GM21381 (cell line): ENCODE measurements around the gene CPA4.
"Not testable (repeated sequence)": the region's sequence is repeated elsewhere in the genome, so short reads cannot be mapped to it uniquely, and the experiment has no call there.

Source experiments
- ATAC-seq: cut with Tn5 transposase; IDR thresholded peaks from one replicate; pipeline ENCODE4 v1.9.1; 2021; ENCODE audit warnings: mild to moderate bottlenecking, moderate library complexity; ENCODE audit not compliant: unreplicated experiment

CPA4 gene

DNA sequence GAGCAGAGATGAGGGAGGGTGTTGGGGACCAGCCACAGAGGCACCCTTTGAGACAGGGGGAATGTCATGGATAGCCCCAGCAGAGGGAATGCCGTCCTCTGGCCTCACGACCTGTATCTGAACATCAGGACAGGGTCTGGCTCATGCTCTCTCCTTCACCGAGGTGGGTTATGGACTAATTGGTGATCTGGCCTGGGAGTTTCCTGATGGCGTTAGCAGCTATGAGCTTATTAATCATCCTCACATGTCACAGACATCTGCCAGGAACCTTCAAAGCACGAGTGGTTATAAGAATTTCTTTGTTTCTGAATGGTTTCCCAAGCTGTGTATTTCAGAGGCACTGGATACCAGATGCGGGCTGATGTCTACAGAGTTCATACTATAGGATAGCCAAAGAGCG, 6.9 kb downstream of the CPA4 start:
- ATAC-seq: no peak

DNA sequence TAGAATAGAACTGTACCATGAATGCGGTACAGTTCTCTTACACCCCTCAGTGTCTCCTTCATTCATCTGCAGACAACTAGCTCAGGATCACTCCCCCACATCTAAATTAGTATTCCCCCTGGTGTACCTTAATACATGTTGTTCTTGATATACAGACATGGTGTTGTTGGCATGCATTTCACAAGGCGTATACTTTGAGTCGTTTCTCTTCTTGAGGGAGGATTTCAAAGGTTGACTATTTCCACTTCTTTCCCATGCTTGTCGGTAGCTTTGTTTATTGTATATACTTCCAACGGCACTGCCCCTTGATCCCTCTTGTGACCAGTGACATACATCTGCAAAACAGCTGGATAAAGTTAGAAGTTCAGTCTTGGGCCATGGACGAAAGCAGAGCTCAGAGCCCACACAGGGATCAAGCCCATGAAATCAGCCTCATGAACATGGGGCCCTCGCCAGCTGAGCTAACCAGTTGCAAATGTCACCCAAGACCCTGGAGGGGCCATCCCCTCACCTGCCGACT, 8.6 kb downstream of the CPA4 start:
- no peak for ATAC-seq

DNA sequence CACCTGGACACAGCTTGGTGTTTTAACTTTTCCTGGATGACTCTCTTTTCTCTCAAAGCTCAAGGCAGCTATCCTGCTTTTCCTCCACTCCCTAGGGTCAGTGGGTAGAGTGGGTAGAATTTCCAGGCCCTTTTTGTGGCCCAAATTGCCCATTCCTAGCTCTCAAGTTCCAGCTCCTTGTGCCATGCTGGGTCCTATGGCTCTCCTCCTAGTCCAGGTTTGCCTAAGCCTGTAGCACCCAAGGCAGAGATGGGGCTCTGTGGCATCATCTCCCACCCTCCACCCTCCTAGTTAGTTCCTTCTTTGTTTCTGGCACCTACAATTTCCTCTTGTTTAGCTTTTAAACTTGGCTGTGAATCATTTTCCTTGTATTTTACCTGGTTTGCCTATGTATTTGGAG, 9.7 kb downstream of the CPA4 start:
- ATAC-seq: no peak

DNA sequence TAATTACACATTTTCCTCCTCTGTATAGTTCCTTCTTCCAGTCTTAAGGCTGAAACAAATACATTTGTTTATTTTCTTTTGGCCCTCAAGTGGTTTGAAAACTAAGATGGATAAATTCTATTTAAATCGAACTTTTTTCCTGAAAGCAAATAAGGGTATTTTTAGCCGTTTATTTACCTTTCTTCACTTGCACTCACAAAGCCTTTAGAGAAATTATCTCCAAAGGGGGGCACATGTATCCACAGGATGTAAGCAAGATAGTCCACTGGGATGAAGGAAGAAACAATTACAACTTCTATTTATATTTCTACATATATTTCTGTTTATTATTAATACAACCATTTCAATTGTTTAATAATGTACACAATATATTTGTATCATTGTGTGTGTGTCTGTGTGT, 10.2 kb downstream of the CPA4 start:
- ATAC-seq: no peak

DNA sequence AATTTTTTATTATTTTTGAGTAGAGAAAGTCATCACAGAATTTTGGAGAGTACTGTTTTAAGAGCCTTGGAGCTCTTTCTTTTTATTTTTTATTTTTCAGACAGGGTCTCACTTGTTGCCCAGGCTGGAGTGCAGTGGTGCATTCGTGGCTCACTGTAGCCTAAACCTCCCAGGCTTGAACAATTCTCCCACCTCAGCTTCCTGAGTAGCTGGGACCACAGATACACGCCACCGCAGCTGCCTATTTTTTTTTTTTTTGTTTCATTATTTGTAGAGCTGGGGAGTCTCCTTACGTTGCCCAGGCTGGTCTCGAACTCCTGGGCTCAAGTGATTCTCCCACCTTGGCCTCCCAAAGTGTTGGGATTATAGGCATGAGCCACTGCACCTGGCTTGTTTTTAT, 10.6 kb downstream of the CPA4 start:
- no peak for ATAC-seq

DNA sequence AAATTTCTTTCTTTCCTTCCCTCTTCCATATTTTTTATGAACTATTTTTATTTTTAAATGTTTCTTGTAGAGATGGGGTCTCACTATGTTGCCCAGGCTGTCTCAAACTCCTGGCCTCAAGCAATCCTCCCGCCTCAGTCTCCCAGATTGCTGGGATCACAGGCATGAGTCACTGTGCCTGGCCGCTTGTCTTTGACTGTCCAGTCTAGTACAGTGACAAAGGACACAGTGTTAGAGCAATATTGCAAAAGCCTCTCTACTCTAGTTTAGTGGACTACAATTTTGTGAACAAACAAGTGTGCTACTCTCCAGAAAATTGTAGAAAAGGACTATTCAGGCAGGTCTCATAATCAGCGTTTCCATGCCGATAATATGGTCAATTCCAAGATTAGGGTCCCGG, 11.0 kb downstream of the CPA4 start:
- ATAC-seq: no peak

DNA sequence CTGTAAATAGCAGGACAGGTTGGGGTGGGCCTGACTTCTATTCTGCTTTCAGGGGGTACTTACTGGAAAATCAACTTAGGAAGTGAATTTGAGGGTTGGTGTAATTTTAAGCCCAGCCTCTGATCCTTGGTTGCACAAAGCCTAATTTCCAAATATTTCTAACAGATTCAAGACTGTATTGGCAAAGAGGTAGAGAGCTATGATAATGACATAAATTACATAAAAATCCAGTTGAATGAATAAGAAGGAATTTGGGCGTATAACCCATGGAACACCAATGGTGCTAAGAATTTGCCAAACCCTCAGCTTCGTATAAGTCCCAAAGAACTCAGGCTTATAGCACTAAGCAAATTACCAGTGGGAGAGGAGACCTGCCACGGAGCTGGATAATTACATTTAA, 11.9 kb downstream of the CPA4 start:
- no peak for ATAC-seq

DNA sequence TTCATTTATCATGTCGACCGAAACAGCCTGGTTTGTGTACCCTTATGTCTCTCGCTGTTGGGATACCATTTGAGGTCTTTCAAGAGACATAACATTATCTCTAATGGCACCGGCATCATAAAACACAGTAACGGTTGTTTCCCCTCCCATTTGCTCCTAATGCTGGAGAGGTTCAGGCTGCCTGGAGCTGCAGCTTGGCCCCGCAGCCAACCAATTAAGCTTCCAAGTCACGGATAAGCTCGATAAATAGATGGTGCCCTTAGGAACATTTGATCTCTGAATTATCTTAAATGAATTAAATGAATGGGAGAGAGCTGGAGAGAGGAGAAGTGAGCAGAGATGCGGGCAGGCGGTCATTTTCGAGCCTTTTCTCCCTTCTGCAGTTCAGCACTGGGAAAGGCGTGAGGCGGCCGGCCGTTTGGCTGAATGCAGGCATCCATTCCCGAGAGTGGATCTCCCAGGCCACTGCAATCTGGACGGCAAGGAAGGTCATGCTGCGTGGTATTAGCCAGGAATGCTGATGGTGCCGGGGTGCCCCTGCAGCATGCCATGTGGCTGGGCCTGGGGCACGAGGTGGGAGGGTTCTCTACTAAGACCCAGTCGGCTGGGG, 12.6 kb downstream of the CPA4 start:
- ATAC-seq: no peak

DNA sequence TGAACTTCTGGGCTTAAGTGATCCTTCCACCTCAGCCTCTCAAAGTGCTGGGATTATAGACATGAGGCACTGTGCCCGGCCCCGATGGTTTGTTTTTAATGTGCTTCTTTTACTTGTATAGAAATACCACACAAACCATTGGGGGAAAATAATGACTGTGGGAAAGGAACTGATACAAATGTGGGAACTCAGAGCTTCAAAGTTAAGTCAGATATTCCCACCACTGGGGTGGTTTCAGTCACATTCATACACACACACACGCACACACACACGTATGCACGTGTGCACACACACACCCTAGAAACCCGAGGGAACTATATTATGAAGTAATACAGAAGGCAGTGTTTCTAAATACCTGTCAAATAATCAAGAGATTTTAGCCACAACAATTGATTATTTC, 17.0 kb downstream of the CPA4 start:
- no peak for ATAC-seq

DNA sequence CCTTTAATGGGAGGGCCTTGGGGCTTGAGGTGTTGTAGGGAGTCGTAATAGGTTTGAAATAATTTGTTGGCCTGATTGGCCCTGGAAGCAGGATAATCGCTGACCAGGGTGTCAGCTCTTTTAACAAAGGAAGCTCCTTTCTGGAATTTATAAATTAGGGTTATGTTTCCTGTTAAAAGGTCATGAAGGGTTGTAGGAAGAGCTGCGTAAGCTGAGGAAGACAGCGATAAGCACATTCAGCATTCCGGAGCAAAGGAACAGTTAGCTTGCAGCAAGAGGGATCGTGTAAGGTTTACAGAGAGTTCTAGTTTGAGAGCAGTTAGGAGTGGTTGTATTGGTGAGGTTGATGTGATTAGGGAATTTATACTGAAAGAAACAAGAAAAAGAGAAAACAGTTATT, 21.3 kb downstream of the CPA4 start:
- no peak for ATAC-seq

DNA sequence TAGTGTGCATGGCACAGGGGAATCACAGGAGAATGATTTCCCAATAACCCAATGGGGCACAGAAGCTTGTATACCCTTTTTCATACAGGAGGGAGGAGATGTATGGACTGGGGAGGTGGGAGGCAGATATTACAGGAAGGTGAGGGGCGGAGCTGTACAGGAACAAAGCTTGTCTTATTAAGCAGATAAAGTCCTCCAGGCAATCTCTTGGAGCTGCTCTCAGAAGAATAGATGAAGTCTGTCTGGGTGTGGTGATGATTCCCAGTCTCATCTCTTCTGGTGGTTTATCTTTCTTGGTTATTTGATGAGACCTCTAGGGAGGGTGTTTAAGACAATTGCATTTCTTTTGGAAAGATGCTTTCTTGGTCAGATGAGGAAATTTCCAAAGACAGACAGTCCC, 26.6 kb downstream of the CPA4 start:
- no peak for ATAC-seq

DNA sequence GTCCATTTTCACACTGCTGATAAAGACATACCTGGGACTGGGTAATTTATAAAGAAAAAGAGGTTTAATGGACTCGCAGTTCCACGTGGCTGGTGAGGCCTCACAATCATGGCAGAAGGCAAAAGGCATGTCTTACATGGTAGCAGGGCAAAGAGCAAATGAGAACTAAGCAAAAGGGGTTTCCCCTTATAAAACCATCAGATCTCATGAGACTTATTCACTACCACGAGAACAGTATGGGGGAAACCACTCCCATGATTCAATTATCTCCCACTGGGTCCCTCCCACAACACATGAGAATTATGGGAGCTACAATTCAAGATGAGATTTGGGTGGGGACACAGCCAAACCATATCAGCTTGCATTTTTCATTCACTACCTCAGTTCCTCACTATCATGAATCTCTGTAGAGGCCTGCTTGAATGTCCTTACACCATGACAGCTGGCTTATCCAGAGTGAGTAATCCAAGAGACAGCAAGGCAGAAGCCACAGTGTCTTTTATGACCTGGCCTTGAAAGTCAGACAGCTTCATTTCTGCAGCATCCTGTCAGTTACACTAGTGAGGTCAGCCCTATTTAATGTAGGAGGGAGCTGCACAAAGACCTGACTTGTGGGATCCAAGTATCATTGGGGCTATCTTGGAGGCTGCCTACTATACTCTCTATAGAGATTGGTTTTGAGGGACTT, 28.7 kb downstream of the CPA4 start:
- not testable (repeated sequence) for ATAC-seq

DNA sequence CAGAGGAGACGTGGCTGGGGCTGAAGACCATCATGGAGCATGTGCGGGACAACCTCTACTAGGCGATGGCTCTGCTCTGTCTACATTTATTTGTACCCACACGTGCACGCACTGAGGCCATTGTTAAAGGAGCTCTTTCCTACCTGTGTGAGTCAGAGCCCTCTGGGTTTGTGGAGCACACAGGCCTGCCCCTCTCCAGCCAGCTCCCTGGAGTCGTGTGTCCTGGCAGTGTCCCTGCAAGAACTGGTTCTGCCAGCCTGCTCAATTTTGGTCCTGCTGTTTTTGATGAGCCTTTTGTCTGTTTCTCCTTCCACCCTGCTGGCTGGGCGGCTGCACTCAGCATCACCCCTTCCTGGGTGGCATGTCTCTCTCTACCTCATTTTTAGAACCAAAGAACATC, 29.7 kb downstream of the CPA4 start:
- no peak for ATAC-seq

DNA sequence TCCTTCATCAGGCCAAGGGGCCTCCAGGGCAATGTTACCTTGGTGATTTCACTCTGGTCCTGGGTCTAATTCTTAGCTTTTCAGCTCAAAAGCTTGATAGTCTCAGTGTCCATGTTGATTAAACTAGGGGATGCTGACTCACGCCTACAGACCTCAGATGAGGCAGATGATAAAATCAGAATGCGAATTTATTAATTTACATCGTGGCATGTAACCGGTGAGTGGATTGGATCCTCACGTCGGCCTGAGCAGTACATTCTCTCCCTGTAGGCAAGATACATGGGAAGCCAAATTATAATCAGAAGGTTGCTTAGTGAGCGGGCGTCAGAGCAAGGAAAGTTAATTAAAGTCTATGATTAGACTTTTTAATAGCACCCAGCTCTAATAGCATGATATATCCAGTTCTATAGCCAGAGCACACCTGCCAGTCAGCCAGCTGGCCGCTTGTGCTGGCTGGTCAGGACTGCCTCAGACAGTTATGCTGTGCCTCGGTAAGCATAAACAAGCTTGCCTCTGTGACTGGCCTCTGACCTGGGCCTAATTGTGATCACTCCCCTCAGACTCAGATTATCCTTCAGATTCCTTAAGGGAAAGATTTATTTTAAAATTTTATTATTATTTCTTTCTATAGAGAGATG, 31.5 kb downstream of the CPA4 start:
- no peak for ATAC-seq

DNA sequence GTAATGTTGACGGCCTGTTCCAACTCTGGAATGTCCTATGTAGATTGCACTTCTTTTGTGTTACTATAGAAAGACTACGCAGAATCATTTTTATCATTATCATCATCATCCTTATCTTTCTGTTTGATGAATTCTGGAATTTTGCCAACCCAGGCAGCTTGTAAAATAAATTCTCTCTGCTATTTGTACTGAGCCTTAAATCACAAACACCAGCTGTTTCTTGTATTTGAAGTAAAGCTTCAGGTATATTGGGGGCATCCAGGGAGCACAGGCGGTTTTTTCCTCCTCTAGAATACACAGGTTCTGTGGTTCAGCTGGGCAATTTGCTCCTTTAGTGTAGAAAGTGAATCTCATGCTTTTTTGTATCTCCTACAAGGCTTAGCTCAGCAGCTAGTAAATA, 36.7 kb downstream of the CPA4 start:
- no peak for ATAC-seq

DNA sequence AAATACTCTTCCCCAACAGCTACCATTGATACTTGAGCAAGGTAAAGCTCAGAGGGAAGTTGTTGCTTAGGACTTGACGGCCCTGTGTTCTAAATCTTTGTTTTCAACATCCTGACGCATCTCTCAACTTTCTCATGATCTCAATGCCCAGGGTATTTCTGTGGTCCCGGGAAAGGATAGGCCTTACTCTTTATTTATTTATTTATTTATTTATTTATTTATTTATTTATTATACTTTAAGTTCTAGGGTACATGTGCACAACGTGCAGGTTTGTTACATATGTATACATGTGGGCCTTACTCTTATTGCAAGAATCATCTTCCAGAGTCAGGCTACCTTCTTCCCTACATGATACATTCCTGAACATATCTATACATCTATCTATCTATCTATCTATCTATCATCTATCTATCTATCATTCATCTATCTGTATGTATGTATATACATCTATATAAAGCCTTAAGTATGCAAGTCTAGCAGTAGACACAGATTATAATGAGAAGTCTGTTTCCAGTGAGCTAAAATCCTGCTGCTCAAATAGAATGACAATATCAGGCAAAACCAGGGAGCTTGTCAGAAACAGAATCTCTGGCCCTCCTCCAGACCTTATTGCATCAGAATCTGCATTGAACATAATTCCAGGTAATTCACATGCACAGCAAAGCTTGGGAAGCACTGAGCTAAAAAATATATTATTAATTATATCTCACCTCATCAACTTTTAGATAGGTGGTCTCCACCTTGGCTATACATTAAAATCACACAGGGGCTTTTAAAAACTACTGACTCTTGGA, 39.5 kb downstream of the CPA4 start:
- ATAC-seq: no peak

DNA sequence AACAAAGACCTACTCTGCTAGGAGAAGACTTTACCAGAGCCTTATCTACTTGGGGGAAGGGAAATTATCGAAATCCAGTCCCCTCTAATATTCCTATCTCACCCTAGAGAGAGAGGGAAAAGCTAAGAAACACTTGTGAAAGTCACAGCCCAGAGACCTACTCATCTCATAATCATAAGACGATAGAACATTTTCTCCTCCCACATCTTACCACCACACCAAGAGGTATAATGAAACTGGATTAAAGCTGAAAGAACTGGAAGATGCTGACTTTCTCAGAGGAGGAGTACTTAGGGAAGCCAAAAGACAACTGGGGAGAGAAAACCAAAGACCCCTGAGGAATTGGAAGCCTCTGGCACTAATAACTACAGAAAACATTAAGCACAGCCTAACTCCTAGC, 40.9 kb downstream of the CPA4 start:
- ATAC-seq: no peak

DNA sequence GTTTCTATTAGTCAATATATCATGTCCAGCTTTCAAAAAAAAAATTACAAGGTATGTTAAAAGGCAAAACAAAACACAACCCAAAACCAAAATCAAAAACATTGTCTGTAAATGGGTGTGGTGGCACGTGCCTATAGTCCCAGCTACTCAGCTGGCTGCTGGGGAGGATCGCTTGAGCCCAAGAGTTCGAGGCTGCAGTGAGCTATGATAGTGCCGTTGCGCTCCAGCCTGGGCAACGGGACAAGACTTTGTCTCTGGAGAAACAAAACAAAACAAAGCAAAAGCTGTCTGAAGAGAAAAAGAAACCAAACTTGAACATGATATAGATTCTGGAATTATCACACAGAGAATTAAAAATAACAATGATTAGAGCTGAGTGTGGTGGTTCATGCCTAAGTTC, 41.3 kb downstream of the CPA4 start:
- no peak for ATAC-seq

DNA sequence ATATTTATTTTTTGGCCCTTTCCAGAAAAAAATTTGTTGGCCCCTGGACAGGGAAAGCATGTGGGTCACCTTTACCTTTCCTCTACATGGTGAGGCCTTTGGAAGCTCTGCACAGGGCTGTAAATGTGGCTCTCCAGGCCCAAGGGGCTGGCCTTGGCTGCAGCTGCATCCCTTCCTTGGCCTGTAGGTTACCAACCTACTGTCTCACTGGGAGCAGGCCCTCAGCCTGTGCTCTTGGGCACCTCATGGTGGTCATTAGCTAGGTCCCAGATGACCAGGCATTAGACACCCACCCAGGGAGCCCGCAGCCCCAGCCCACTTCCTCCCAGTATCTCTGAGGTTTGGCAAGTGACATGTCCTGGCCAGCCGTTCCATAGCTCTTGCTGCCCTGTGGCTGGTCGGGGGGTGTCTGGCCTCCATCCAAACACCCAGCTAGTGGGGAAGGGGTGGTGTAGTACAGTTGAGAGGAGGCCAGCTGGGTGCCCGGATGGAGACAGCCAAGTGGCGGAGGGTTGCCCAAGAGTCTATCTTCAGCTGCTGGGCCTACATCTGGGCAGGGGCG, 44.5 kb downstream of the CPA4 start:
- no peak for ATAC-seq

DNA sequence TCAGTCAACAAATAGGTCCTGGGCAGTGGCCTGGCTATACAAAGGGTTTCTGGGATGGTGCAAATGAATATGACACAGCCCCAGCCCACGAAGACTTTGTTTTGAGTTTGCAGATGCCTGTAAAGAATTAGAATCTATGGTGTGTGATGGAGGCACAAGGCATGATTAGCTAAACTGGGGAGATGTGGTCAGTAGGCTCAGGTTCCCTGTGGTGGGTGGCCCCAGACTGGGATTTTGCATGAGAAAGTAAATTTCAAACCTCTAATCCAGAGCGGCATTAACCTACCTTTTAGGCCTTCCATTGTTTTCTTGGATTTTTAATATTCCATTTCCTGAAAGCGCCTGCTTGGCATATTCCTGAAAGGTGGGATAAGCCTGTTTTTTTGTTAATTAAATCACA, 45.3 kb downstream of the CPA4 start:
- no peak for ATAC-seq

DNA sequence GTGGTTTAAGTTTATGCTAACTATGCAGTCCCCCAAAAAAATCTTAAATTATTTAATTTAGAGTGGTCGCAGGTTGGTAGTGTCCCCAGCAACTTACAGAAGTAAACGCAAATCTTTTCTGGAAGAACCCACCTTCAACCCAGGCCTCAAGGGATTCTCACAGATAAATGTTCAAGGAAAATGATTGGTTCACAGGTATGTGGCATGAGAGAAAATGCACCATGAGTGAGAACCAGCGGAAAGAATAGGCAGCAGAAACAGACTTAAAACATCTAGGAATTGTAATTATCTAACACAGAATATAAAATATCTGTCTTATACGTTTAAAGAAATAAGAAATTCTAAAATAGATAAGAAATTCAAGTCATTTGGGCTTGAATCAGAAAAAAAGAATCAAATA, 48.9 kb downstream of the CPA4 start:
- ATAC-seq: no peak
